Psoas muscle (tissue), 8 donors: ENCODE measurements around the gene SYVN1. TPM values are rescaled to one million over a fixed set of nuclear protein-coding genes. Genes with fewer than 3 reads are reported as not detected.

Experiments used
- ATAC-seq, 4 donors: fragments of 200-7000 bp; cut with Tn5 transposase; one replicate each; pipeline ENCODE4 v1.9.1; 2020; ENCODE audit warnings: moderate library complexity in 3 of 4, mild to moderate bottlenecking in 2 of 4
- DNase-seq, 2 donors: peaks; one replicate each; pipeline ENCODE4 v3.0.0-alpha.2; 2020
- H3K27ac ChIP-seq: fragments of 200-600 bp; one replicate; pipeline ENCODE4 v1.8.0; 2022
- H3K27me3 ChIP-seq, 3 donors: fragments of 200-600 bp in 1 of 3; one replicate each; pipeline versions ENCODE4 v1.6.1 to v1.8.0; 2013 to 2022; ENCODE audit warnings: low read length in 2 of 3, mild to moderate bottlenecking in 2 of 3, moderate library complexity in 1 of 3; ENCODE audit not compliant: insufficient read depth in 3 of 3
- H3K36me3 ChIP-seq, 2 donors: fragments of 200-600 bp in 1 of 2; one replicate each; pipeline versions ENCODE4 v1.6.1 to v1.8.0; 2013 to 2022; ENCODE audit warnings: low read depth in 1 of 2, mild to moderate bottlenecking in 1 of 2, moderate library complexity in 1 of 2; ENCODE audit not compliant: insufficient read depth in 1 of 2
- H3K4me1 ChIP-seq: fragments of 200-600 bp; one replicate; pipeline ENCODE4 v1.8.0; 2022
- H3K4me3 ChIP-seq: fragments of 200-600 bp; one replicate; pipeline ENCODE4 v1.8.0; 2022; ENCODE audit warnings: mild to moderate bottlenecking
- H3K9me3 ChIP-seq: fragments of 200-600 bp; one replicate; pipeline ENCODE4 v1.8.0; 2022
- WGBS, 3 donors: extraction: QIAGEN DNeasy Blood & Tissue Kit; methylation state at CpG; one replicate each; pipeline versions ENCODE4 v1.1.6 to v1.1.7; 2013; 5-methylcytosine and 5-hydroxymethylcytosine counted together
- intact Hi-C, 2 donors: fragments of 100-400 bp; cut with DNase I; formaldehyde crosslinking; loops; one replicate each; pipeline versions ENCODE4 v1.11.0 to v1.14.2; 2022
- polyA plus RNA-seq, 3 donors: library from polyadenylated mRNA; stranded (reverse); fragments of 200-250 nt; gene quantifications; one replicate each; pipeline ENCODE4 v1.2.3, GENCODE V29; 2013
- total RNA-seq, 4 donors: library from RNA; stranded (reverse); fragmentation: NEBNext Ultra II Directional in 2 of 4; extraction: Animal tissue kit (Norgen Biotek cat#: 25700) in 2 of 4; gene quantifications; one replicate each; pipeline versions ENCODE4 v1.2.1 to v1.2.4, GENCODE V29; 2021 to 2023
- TF ChIP-seq, protein P1 (sequence below): fragments of 200-600 bp; IDR thresholded peaks from one replicate; pipeline ENCODE4 v1.8.0; 2022; ENCODE audit warnings: antibody characterized with exemption
- donor health status: healthy with polysubstance abuse.
- donor health status: DM: no; HTN: no; CAD: no; lungs with moderate emphysema.
- donor health status: Bipolar disorder and iron deficiency.
- donor health status: healthy.
- donor health status: DM: yes; HTN: yes; CAD: no.
- donor health status: DM: no; HTN: no; CAD: no.
- donor health status: DM: no; HTN: no; CAD: no.
- donor health status: DM: yes; HTN: yes; CAD: no.

Gene SYVN1
- total and polyA plus RNA-seq, 7 donors = 20.2 to 56.1 (median 29.3) TPM

DNA sequence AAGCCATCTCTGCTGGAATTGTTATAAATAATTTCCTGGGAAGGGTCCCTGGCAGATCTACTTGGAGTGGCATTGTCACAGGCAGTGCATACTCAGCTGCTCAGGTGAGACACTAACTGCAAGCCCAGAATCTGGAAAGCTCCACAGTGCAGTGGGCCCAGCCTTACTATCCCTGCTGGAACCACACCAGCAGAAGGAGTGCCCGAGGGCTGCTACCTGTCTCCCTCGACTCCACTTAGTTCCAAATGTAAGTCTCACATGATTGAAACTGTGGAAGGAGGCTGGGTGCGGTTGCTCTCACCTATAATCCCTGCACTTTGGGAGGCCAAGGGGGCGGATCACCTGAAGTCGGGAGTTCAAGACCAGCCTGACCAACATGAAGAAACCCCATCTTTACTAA, 14.3 kb upstream of the SYVN1 start:
- intact Hi-C loops = no loop called here

DNA sequence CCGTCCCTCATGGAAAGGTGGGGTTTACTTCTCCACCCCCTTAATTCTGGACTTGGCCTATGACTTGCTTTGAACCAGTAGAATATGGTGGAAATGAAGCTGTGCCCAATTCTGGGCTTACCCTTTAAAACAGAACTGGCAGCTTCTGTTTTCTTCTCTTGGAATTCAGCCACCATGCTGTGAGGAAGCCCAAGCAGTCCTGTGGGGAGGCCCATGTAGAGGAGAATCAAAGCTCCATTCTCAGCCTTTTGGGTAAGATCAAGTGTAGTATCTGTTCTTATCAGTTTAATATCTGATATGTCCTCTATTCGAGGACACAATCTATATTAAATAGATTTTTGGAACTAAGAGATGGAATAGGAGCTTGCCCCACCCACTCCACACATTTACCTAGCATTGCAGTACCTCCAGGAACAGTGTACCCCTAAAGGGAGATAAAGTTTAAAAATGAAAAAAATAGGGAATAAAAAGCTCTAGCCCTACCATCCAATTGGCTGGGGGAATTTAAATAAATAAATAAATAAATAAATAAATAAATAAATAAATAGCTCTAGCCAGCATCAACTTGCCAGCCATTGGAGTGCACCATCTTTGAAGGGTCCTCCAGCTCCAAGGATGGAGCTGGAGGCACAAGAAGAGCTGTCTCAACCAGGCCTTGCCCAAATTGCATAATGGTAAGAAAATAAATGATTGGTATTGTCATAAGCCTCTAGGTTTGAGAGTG, 13.2 kb upstream of the SYVN1 start:
- Histone ChIP-seq H3K27ac (no peak overlapping the region), H3K9me3 (no peaks in the 10 kb centered on the region), H3K27me3 (no peaks in the 10 kb centered on the region), H3K4me1 (peaks cover 16% of the 10 kb centered on the region), H3K36me3 (no peaks in the 10 kb centered on the region), H3K4me3 (no peak overlapping the region)
- TF ChIP-seq, protein P1, sequence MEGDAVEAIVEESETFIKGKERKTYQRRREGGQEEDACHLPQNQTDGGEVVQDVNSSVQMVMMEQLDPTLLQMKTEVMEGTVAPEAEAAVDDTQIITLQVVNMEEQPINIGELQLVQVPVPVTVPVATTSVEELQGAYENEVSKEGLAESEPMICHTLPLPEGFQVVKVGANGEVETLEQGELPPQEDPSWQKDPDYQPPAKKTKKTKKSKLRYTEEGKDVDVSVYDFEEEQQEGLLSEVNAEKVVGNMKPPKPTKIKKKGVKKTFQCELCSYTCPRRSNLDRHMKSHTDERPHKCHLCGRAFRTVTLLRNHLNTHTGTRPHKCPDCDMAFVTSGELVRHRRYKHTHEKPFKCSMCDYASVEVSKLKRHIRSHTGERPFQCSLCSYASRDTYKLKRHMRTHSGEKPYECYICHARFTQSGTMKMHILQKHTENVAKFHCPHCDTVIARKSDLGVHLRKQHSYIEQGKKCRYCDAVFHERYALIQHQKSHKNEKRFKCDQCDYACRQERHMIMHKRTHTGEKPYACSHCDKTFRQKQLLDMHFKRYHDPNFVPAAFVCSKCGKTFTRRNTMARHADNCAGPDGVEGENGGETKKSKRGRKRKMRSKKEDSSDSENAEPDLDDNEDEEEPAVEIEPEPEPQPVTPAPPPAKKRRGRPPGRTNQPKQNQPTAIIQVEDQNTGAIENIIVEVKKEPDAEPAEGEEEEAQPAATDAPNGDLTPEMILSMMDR = no peak
- WGBS, 3 donors = 75 to 84% (median 76%) methylated on average over 2 of the region's 2 CpGs
- ATAC-seq = no peak
- intact Hi-C loops = no loop called here
- no peak for DNase-seq

More for the DNA sequence above, 14.3 kb upstream of the SYVN1 start:
- no peaks in the 10 kb centered on the region for H3K27me3 ChIP-seq
- DNase-seq (no peak), ATAC-seq (no peak)
- no peak overlapping the region for H3K4me3 ChIP-seq
- no peaks in the 10 kb centered on the region for H3K9me3 ChIP-seq
- TF ChIP-seq, protein P1 = no peak
- peaks cover 16% of the 10 kb centered on the region for H3K4me1 ChIP-seq
- H3K27ac ChIP-seq = no peak overlapping the region
- H3K36me3 ChIP-seq = no peaks in the 10 kb centered on the region
- WGBS, 3 donors = 83 to 91% (median 85%) methylated on average over 5 of the region's 5 CpGs

DNA sequence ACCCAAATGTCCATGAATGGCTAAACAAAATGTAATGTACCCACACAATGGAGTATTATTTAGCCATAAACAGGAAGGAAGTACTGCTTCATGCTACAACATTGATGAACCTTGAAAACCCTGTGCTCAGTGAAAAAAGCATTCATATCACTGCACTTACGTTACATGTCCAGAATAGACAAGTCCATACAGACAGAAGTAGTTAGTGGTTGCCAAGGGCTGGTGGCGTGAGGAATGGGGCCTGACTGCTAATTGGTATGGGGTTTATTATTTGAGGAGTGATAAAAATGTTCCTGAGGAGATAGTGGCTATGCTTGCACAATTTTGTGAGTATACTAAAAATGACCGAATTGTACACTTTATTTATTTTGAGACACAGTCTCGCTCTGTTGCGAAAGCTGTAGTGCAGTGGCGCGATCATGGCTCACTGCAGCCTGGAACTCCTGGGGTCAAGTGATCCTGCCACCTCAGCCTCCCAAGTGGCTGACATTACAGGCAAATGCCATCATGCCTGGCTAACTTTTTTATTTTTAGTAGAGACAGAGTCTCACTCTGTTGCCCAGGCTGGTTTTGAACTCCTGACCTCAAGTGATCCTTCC, 7.7 kb upstream of the SYVN1 start:
- intact Hi-C loops = no loop called here
- WGBS, 3 donors = 50 to 85% (median 55%) methylated on average over 7 of the region's 7 CpGs
- Histone ChIP-seq H3K9me3 (no peaks in the 10 kb centered on the region), H3K36me3 (no peaks in the 10 kb centered on the region), H3K4me3 (peak overlapping the region; percentile 18), H3K4me1 (peaks cover 4% of the 10 kb centered on the region), H3K27me3 (no peaks in the 10 kb centered on the region), H3K27ac (peak overlapping the region; percentile 69)
- DNase-seq (no peak), ATAC-seq (peak in 3 of 4 donors; percentile 90 to 95 (median 91))
- TF ChIP-seq, protein P1 = no peak

DNA sequence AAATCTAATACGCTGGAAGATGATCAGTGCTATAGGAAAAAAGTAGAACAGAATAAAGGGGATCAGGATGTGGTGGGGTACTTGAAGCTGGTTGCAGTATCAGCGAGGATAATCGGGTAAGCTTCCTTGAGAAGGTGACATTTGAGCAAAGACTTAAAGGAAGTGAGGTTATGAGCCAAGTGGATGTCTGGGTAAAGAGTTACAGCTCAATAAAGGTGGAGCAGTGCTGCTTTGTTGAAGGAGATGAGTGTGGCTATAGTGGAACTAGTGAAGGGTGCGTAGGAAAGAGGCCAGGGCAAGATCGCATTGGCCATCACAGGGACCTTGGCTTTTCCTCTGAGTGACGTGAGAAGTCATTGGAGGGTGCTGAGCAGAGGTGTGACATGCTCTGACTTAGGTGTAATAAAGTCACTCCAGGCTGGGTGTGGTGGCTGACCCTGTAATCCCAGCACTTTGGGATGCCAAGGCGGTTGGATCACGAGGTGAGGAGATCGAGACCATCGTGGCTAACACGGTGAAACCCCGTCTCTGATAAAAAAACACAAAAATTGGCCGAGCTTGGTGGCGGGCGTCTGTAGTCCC, 2.3 kb upstream of the SYVN1 start:
- Histone ChIP-seq H3K27ac (peak overlapping the region; percentile 96), H3K4me1 (peaks cover 31% of the 10 kb centered on the region), H3K27me3 (no peaks in the 10 kb centered on the region), H3K36me3 (peaks cover 3 to 16% of the 10 kb centered on the region in 2 donors), H3K4me3 (no peak overlapping the region), H3K9me3 (no peaks in the 10 kb centered on the region)
- 79 to 87% (median 81%) methylated on average over 15 of the region's 15 CpGs for WGBS, 3 donors
- TF ChIP-seq, protein P1 = no peak
- ATAC-seq = no peak
- intact Hi-C loops = no loop called here
- no peak for DNase-seq
